ENCODE measurements around the gene PSMF1. TPM values are rescaled to one million over a fixed set of nuclear protein-coding genes. Genes with fewer than 3 reads are reported as not detected.

Gene PSMF1
- total RNA-seq, 1 experiment from 2014 or later = 90.8 TPM

DNA sequence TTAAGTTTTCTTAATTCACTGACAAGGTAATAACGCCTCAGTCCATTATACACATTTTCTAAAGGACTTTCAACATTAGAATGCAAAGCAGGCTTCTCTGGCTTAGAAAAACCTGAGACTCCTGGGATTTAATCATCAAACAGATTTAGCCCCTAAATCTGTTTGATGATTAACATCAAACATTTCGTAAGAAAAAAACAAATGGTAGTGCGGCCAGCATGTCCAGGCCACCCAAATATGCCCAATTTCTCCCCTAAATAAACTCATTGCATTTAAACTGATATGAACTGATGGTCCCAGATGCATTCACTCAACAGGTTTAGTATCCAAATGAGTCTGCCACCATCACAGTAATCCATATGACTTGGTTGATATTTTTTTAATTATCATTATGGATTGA lies 60.2 kb downstream of the PSMF1 start:
- H3K18ac ChIP-seq (ENCODE audit: insufficient read length, low read depth, low read length) = no peak overlapping the region
- no peak overlapping the region for H2BK15ac ChIP-seq (ENCODE audit: low read depth, low read length)
- no peak overlapping the region for H3K27ac ChIP-seq (ENCODE audit: insufficient read length, low read depth, low read length)
- Mint-ChIP-seq H3K27me3 (ENCODE audit: low read depth) (peaks cover 24% of the 10 kb centered on the region), H3K36me3 (ENCODE audit: insufficient read depth in 1 of 3, low read depth in 3 of 3) (peaks cover 1 to 15% (median 4%) of the 10 kb centered on the region in 3 experiments; a peak in 5 of 7 replicates), H3K4me3 (no peak overlapping the region), H3K4me1 (peaks cover 7 to 14% of the 10 kb centered on the region in 2 experiments), H3K9me3 (no peaks in the 10 kb centered on the region), H3K27ac (no peak overlapping the region)
- no peak overlapping the region for H2BK20ac ChIP-seq (ENCODE audit: low read depth, low read length, poor library complexity, severe bottlenecking)
- H3T11ph ChIP-seq (ENCODE audit: low read length) = no peak overlapping the region
- H3K23me2 ChIP-seq (ENCODE audit: insufficient read length, low read depth, low read length, poor library complexity, severe bottlenecking) = no peaks in the 10 kb centered on the region
- no peak overlapping the region for H2AFZ ChIP-seq (ENCODE audit: low read length)
- no peak for DNase-seq
- no peak overlapping the region for H2BK5ac ChIP-seq (ENCODE audit: insufficient read length, low read length)
- peaks cover 4% of the 10 kb centered on the region; the same call in 1 of the 2 replicates for H3K27me3 ChIP-seq (ENCODE audit: insufficient read depth, low read length)
- H2AK5ac ChIP-seq (ENCODE audit: insufficient read length, low read length) = no peak overlapping the region
- H3K23ac ChIP-seq (ENCODE audit: insufficient read length, low read depth, low read length) = no peak overlapping the region
- TF ChIP-seq, protein P1, sequence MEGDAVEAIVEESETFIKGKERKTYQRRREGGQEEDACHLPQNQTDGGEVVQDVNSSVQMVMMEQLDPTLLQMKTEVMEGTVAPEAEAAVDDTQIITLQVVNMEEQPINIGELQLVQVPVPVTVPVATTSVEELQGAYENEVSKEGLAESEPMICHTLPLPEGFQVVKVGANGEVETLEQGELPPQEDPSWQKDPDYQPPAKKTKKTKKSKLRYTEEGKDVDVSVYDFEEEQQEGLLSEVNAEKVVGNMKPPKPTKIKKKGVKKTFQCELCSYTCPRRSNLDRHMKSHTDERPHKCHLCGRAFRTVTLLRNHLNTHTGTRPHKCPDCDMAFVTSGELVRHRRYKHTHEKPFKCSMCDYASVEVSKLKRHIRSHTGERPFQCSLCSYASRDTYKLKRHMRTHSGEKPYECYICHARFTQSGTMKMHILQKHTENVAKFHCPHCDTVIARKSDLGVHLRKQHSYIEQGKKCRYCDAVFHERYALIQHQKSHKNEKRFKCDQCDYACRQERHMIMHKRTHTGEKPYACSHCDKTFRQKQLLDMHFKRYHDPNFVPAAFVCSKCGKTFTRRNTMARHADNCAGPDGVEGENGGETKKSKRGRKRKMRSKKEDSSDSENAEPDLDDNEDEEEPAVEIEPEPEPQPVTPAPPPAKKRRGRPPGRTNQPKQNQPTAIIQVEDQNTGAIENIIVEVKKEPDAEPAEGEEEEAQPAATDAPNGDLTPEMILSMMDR (conservative IDR thresholded peaks at IDR 0.05) = no peak
- no peak overlapping the region for H3K14ac ChIP-seq (ENCODE audit: insufficient read depth, low read length)
- H4K8ac ChIP-seq (replicated peaks; ENCODE audit: insufficient read length, low read depth, low read length) = no peak overlapping the region
- no peaks in the 10 kb centered on the region for H3K79me1 ChIP-seq (ENCODE audit: insufficient read depth, low read depth, low read length, poor library complexity, severe bottlenecking)
- no peak overlapping the region for H2BK12ac ChIP-seq (ENCODE audit: insufficient read length, low read depth, low read length)
- H3K79me2 ChIP-seq (ENCODE audit: insufficient read depth, low read length) = no peaks in the 10 kb centered on the region
- H3K9ac ChIP-seq (ENCODE audit: extremely low read depth, insufficient read length, low read length) = no peak overlapping the region
- H3K4me1 ChIP-seq (ENCODE audit: insufficient read depth, low read length) = 0 out of 2 replicates have a peak, but pooled peaks cover 3% of the 10 kb centered on the region
- H4K5ac ChIP-seq (ENCODE audit: insufficient read length, low read depth, low read length) = no peak overlapping the region
- H3K56ac ChIP-seq (ENCODE audit: insufficient read length, low read depth, low read length) = no peak overlapping the region
- no peaks in the 10 kb centered on the region for H4K20me1 ChIP-seq (ENCODE audit: control insufficient read depth, insufficient read depth, insufficient read length)
- no CpG with 5 or more reads among the region's 3 CpGs for WGBS (ENCODE audit: extremely low coverage, insufficient read length, low lambda C conversion rate)
- H3K4me2 ChIP-seq (ENCODE audit: insufficient read depth, insufficient read length, low read length) = no peak overlapping the region
- H3K4ac ChIP-seq (ENCODE audit: low read depth, low read length) = no peak overlapping the region
- no peak overlapping the region for H2BK120ac ChIP-seq (ENCODE audit: low read depth, low read length, poor library complexity, severe bottlenecking)
- no peaks in the 10 kb centered on the region for H3K9me3 ChIP-seq (ENCODE audit: control insufficient read depth, low read depth, low read length)
- no peak overlapping the region for H4K91ac ChIP-seq (ENCODE audit: insufficient read length, low read depth, low read length)
